GM18858 (cell line): Measurements from ENCODE around the gene SMAD1.

Source experiments
- ATAC-seq: cut with Tn5 transposase; IDR thresholded peaks from one replicate; pipeline ENCODE4 v1.9.1; 2021; ENCODE audit not compliant: unreplicated experiment

Gene SMAD1

DNA sequence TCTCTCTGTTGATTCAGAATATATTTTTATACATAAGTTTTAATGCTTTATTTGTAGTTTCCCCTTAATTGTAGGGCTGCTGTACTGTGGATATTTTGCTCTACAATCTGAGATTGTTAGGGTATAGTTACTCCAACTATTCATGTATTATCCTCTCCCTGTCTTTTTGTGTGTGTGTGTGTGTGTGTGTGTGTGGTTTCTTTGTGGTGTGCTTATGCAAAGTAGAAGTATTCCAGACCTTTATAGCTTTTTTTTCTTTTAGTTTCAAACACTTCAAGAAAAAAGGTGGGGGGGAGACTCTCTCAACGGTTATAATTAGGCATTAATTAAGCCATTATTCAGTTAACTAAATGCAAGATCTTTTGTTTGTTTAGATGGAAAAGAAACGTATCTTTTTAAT lies 6.7 kb downstream of the SMAD1 start:
- no peak for ATAC-seq

DNA sequence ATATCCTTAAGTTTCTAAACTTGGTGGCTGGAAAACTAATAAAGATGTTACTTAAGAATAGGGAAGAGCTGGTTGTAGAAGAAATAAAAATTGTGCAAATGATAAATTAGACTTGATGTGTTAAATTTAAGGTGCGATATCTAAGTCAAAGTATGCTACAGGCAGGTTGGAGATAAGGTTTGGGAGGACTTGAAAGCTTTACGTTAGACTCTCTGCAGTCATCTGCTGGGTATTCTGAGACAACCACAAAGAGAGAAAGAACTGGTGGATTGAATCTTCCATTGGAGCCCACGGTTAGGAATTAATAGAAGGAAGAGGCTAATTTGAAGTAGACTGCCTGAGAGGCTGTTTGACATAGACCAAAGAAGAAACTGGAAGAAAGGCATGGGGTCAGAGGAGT lies 7.9 kb downstream of the SMAD1 start:
- ATAC-seq: no peak

DNA sequence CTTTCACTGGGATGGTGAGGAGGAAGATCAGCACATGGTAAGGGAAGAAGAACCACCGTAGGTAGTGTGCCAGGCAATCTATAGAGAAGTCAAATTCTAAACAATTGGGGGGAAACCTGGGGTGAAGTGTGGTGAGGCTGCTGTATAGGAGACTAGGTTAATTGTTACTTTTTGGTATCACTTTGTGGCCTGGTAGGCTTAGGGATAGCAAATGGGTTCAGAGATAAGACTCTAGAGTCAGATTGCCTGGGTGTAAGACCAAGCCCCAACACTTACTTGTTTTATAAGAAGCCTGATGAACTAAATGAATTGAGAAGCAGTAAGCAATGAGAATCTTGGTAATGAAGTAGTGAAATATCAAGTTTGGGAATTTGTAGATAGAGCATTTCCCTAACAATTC lies 8.7 kb downstream of the SMAD1 start:
- no peak for ATAC-seq

- no peak for ATAC-seq
Measured at GRCh38 chr4:145490796-145491195, 9.1 kb downstream of the SMAD1 start.

DNA sequence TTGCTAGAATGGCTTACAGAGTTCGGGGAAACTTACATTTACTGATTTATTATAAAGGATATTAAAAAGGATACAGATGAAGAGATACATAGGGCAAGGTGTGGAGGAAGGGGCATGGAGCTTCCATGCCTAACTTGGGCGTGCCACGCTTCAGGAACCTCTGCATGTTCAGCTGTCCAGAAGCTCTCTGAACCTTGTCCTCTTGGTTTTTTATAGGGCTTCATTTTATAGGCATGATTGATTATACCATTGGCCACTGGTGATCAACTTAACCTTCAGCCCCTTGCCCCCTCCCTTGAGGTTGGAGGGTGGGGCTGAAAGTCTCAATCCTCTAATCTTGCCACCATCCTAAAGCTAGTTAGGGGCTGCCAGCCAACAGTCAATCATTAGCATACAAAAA lies 10.7 kb downstream of the SMAD1 start:
- no peak for ATAC-seq

DNA sequence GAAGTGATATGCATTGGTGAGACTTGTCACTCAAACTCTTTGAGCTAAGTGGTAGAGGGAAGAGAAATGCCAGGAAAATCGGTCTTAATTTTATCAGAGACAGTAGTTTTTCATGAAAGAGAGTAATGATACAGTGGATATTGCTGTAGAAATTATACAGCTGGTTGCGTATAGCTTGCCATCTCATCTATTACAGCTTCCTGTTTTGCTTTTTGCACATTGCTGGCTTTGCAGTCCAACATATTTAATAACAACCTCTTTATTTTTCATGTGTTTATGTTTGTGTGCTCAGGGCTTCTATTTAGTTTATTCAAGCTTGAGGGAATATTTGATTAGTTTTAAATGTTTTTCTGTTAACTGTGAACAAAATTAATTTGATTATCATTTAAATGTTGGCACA lies 11.5 kb downstream of the SMAD1 start:
- no peak for ATAC-seq

GRCh38 chr4:145494666-145495270 lies 13.1 kb downstream of the SMAD1 start:
- no peak for ATAC-seq

GRCh38 chr4:145496292-145496691 lies 14.6 kb downstream of the SMAD1 start:
- ATAC-seq: no peak

- no peak for ATAC-seq
Measured at GRCh38 chr4:145497199-145498149, 15.8 kb downstream of the SMAD1 start.

DNA sequence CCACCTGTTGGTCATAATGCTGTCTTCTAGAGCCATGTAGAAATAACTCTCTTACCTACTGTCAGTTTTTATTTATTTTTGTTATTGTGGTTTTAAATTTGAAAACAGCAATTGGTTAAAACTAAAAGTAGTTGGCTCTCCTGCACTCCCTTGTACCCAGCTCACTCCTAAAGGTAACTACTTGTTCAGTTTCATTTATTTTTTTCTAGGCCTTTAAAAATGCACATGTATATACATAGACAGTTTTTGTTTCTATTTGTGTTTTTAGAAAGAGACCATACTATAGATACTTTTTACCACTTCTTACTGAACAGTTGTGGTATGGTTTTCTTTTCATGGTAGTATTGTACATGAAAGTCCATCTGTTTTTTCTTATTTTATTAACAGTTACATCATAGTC lies 16.8 kb downstream of the SMAD1 start:
- peak; percentile 66 for ATAC-seq

GRCh38 chr4:145501051-145501660 lies 19.5 kb downstream of the SMAD1 start:
- peak; percentile 59 for ATAC-seq

DNA sequence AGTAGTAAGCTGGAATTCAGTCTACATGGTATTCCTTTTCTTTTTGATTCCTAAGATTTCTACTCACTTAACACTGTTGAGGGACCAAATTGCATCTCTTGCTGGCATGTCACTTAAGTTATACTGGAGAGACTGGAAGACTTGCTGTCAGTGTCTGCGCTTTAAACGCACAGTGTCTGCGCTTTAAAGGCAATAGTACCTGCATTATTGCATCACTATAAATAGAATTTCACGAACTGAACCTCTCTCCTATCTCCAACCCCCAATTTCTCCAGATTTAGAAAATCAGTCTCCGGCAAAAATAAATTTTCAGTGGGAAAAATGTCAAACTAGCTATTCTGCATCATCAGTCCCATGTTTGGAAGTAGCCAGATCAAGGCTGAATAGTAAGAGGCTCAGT lies 21.2 kb downstream of the SMAD1 start:
- ATAC-seq: no peak

GRCh38 chr4:145503486-145504072 lies 21.9 kb downstream of the SMAD1 start:
- no peak for ATAC-seq

DNA sequence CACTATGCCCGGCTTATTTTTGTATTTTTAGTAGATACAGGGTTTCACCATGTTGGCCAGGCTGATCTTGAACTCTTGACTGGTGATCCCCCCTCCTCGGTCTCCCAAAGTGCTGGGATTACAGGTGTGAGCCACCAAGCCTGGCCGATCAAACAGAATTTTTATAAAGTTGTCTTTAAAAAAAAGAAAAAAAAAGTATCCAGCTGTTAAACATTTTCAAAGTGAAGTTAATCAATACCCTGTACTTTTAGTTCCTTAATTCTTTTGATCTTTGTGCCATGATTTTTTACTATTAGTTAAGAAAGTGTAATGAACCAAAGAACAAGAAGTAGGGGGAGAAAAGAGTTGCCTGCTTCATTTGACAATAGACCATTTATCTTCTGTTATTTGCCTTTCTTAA lies 24.3 kb downstream of the SMAD1 start:
- no peak for ATAC-seq

DNA sequence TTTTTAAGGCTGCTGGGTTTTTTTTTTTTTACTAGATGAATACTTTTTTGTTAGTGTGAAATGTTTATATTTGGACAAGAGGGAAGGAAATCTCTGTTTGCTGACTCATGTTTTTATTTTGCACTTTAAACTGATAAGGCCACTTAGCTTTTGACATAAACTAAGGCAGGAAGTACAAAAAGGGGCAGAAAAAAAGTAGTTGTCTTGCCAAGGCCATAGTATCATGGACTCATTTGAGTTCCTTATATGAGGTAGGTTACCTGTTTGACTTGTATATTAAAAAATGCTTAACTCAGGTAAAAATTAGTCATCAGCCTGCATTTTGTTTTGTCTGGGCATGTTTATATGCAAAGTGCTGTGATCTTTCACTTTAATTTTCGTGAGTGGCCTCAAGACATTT lies 26.0 kb downstream of the SMAD1 start:
- no peak for ATAC-seq

GRCh38 chr4:145511913-145512522 lies 30.4 kb downstream of the SMAD1 start:
- no peak for ATAC-seq

DNA sequence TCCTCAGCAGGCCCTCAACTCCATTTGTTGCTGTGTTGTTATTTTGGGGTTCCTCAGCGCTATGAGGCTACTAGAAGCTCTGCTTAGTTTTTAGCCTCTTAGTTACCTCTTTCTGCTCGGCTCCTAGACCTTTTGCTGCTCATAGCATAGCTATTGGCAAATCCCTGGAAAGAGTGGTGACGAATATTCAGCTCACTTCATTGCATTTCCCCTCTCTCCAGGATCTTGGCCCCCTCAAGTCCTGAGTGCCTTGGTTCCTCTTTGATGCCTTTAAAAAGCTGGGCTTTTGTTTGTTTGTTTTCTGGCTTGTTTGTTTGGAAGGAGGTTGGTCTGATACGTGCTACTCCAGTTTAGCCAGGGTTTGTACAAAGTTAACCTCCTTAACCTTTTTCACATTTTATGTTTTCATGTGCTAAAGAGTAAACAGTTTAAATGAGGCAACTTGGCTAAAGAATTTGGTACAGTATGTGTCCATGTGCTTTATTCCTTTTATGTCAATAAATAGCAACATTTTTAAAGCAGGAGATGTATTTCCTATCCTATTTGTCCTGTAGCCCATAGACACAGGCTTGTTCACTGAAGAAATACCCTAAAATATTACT lies 31.5 kb downstream of the SMAD1 start:
- ATAC-seq: no peak

- no peak for ATAC-seq
Measured at GRCh38 chr4:145520172-145520571, 38.5 kb downstream of the SMAD1 start.

DNA sequence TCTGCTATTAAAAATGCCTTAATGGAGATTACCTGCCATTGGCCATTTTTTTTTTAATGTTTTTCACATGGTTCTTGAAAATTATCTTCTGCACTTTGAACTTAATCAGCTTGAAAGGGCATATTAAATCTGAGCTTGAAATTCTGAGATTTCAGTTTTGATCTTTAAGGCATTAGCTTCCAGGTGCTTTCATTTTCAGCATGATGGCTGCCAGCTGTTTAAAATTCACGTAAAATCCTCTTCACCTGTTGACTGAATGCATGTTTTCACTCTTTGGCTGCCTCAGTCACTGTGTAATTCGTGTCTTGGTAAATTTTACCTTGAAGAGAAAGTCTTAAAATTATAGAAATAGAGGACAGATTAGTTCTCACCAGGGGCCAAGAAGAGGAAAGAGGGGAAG lies 39.6 kb downstream of the SMAD1 start:
- no peak for ATAC-seq

DNA sequence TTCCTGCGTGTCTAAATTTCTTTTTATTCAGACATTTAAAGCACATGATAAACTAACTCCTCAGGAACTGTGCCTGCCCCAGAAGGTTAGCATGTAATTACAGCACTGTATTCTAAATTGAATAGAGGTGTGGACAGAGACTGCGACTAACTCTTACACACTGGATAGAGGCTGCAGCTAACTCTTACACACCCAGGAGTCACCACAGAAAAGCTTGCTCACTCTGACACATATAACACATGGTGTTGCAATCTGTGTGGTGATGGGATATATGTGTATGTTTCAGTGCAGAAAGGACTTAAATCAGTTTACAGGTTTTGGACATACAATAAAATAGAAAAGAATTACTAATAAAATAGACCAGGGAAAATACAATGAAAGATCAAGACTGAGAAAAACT lies 41.5 kb downstream of the SMAD1 start:
- ATAC-seq: no peak

DNA sequence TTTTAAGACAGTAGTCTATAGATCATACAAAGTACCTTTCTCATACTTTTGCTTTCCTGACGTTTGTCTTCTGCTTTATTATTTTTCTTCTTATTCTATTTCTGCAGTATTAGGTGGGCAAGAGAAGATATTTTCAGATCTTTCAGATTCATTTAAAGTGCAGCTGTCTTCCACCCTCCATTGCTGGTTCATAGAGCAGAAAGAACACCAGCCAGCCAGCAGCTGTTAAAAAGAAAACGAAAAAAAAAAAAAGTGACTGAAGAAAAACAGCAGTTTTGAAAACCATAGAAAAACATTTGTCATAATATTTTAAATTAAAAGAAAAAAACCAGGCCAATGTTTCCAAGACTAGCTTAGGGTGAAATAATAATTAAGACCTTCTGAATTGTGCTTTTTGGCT lies 42.9 kb downstream of the SMAD1 start:
- no peak for ATAC-seq
